ENCODE data around the gene PIK3CB. TPM values are rescaled to one million over a fixed set of nuclear protein-coding genes. Genes with fewer than 3 reads are reported as not detected.

The PIK3CB gene
- total and polyA plus RNA-seq, 2 of the 8 experiments (the other 6 are each of a cell fraction or from before 2014, with no cell fraction given): 8.3 to 35.2 TPM

- no peaks in the 10 kb centered on the region for H3K36me3 ChIP-seq (ENCODE audit: control insufficient read depth in 2 of 4, insufficient read depth in 4 of 4, low read length in 3 of 4)
- H3K4me2 ChIP-seq (ENCODE audit: insufficient read depth in 1 of 2, low read depth in 2 of 2, low read length in 2 of 2): no peak overlapping the region
- ChIA-PET POLR2A (ENCODE audit: partially characterized antibody) (interaction anchor here (1.4 kb wide), 2 partner anchors 11 to 21 kb away, joined by 3 read pairs; no protein-coding TSS in a partner anchor), CTCF (ENCODE audit: partially characterized antibody) (interaction anchor here (1.2 kb wide), 1 partner anchor 133 kb away, joined by 3 read pairs; no protein-coding TSS in a partner anchor)
- no peak for DNase-seq (ENCODE audit: low read depth in 1 of 2, low spot score in 2 of 2)
- no peak overlapping the region for H2AFZ ChIP-seq (ENCODE audit: low read length)
- no peak overlapping the region for H4K5ac ChIP-seq (ENCODE audit: insufficient read length, low read depth, low read length)
- H3K56ac ChIP-seq (replicated peaks; ENCODE audit: insufficient read length, low read depth, low read length): no peak overlapping the region
- no peak for FAIRE-seq
- no peak overlapping the region for H3K4me3 ChIP-seq (ENCODE audit: extremely low read depth in 1 of 4, insufficient read depth in 2 of 4, low read depth in 3 of 4, low read length in 4 of 4)
- H3K9ac ChIP-seq (replicated peaks in 1 of 4; ENCODE audit: extremely low read depth in 1 of 4, low read depth in 3 of 4, low read length in 3 of 4): no peak overlapping the region
- H3K4me1 ChIP-seq (replicated peaks in 1 of 4; ENCODE audit: control insufficient read depth in 3 of 4, insufficient read depth in 4 of 4, low read length in 3 of 4): no peaks in the 10 kb centered on the region
- no peak overlapping the region for H2BK120ac ChIP-seq (replicated peaks; ENCODE audit: low read depth, low read length)
- H3K4ac ChIP-seq (replicated peaks; ENCODE audit: insufficient read length, low read depth, low read length): no peak overlapping the region
- H2BK12ac ChIP-seq (ENCODE audit: low read depth, low read length): no peak overlapping the region
- no peak overlapping the region for H3K14ac ChIP-seq (ENCODE audit: insufficient read length)
- H2BK20ac ChIP-seq (ENCODE audit: low read length): no peak overlapping the region
- peaks cover 2% of the 10 kb centered on the region for H3K79me1 ChIP-seq (ENCODE audit: low read depth, low read length)
- no peak overlapping the region for H4K91ac ChIP-seq (replicated peaks; ENCODE audit: insufficient read length, low read length)
- H3K27me3 ChIP-seq (replicated peaks in 1 of 4; ENCODE audit: control insufficient read depth in 3 of 4, extremely low read depth in 1 of 4, insufficient read depth in 3 of 4, low read length in 3 of 4): no peaks in the 10 kb centered on the region
- H3K23ac ChIP-seq (ENCODE audit: insufficient read length): no peak overlapping the region
- H4K8ac ChIP-seq (ENCODE audit: extremely low read depth, insufficient read depth, low read length): no peak overlapping the region
- no peaks in the 10 kb centered on the region for H3K23me2 ChIP-seq (ENCODE audit: low read depth, low read length)
- H3K79me2 ChIP-seq (ENCODE audit: control insufficient read depth in 1 of 2, insufficient read depth in 2 of 2, low read length in 2 of 2): peaks cover 0 to 7% of the 10 kb centered on the region in 2 experiments; a peak in 3 of 4 replicates
- 90% methylated on average over 1 of the region's 1 CpG; no CpG with 5 or more reads in 1 of the 2 experiments for WGBS, 2 experiments (ENCODE audit: extremely low coverage in 1 of 2, insufficient coverage in 1 of 2, insufficient read length in 1 of 2, insufficient replicate concordance in 2 of 2, low coverage in 1 of 2, low lambda C conversion rate in 2 of 2, missing lambda C conversion rate in 1 of 2)
- no peak overlapping the region for H3K18ac ChIP-seq (ENCODE audit: extremely low read depth, low read length)
- H2BK5ac ChIP-seq (ENCODE audit: low read depth, low read length): no peak overlapping the region
- H3K27ac ChIP-seq (ENCODE audit: low read depth, low read length): no peak overlapping the region
- H2AK5ac ChIP-seq (ENCODE audit: low read depth, low read length): no peak overlapping the region
- peaks cover 0 to 7% of the 10 kb centered on the region in 2 experiments; a peak in 1 of 4 replicates for H3K9me3 ChIP-seq (ENCODE audit: insufficient read depth in 2 of 2, low read depth in 1 of 2, low read length in 1 of 2)
- no peak for TF ChIP-seq SIRT6 (IDR thresholded peaks at IDR 0.05; ENCODE audit: low read length)
- no peak for TF ChIP-seq CREB1 (IDR thresholded peaks at IDR 0.05)
- no peak for TF ChIP-seq CBX8 (IDR thresholded peaks at IDR 0.05; ENCODE audit: borderline replicate concordance, low read depth, low read length)
- H2BK15ac ChIP-seq (ENCODE audit: low read length): no peak overlapping the region
- H4K20me1 ChIP-seq (replicated peaks in 1 of 2; ENCODE audit: control insufficient read depth in 1 of 2, insufficient read depth in 2 of 2, low read length in 2 of 2): no peaks in the 10 kb centered on the region
Observed at GRCh38 chr3:138782755-138783154, 52.0 kb downstream of the PIK3CB start.
